Rectal smooth muscle tissue (tissue), 1 donor: ENCODE results near the gene SLIT1.

ENCODE experiments used
- H3K27ac ChIP-seq: one replicate; pipeline ENCODE4 v1.7.0; 2013; ENCODE audit warnings: low read depth, low read length, inconsistent platforms
- H3K27me3 ChIP-seq: one replicate; pipeline ENCODE4 v1.7.0; 2013; ENCODE audit warnings: low read length; ENCODE audit not compliant: control insufficient read depth, insufficient read depth
- H3K36me3 ChIP-seq: one replicate; pipeline ENCODE4 v1.7.0; 2013; ENCODE audit warnings: low read length; ENCODE audit not compliant: control insufficient read depth, insufficient read depth
- H3K4me1 ChIP-seq: one replicate; pipeline ENCODE4 v1.7.0; 2013; ENCODE audit warnings: low read length; ENCODE audit not compliant: control insufficient read depth, insufficient read depth
- H3K4me3 ChIP-seq: one replicate; pipeline ENCODE4 v1.7.0; 2013; ENCODE audit warnings: low read length
- H3K9ac ChIP-seq: one replicate; pipeline ENCODE4 v1.7.0; 2013; ENCODE audit warnings: low read length

SLIT1 gene

DNA sequence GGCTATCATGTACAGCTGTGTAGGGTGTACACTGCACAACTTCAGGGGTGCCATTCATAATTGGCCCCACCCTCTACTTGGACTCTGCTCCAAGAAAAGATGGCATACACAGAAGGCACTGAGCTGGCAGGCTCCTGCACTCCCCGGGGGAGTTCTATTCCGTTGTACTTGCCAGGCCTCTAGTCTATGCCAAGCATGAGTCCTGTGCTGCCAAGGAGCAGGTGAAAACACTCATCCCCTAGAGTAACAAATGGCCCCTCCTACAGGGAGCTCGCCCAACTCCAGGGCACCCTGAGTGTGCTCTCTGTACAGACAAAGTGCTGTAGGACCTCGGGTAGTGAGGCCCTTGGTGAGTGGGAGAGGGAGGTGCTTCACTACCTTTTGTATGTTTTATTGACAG, 127.2 kb downstream of the SLIT1 start:
- H3K9ac ChIP-seq = no peak overlapping the region
- no peaks in the 10 kb centered on the region for H3K36me3 ChIP-seq
- H3K27me3 ChIP-seq = no peaks in the 10 kb centered on the region
- no peak overlapping the region for H3K27ac ChIP-seq
- H3K4me1 ChIP-seq = no peaks in the 10 kb centered on the region
- H3K4me3 ChIP-seq = no peak overlapping the region

DNA sequence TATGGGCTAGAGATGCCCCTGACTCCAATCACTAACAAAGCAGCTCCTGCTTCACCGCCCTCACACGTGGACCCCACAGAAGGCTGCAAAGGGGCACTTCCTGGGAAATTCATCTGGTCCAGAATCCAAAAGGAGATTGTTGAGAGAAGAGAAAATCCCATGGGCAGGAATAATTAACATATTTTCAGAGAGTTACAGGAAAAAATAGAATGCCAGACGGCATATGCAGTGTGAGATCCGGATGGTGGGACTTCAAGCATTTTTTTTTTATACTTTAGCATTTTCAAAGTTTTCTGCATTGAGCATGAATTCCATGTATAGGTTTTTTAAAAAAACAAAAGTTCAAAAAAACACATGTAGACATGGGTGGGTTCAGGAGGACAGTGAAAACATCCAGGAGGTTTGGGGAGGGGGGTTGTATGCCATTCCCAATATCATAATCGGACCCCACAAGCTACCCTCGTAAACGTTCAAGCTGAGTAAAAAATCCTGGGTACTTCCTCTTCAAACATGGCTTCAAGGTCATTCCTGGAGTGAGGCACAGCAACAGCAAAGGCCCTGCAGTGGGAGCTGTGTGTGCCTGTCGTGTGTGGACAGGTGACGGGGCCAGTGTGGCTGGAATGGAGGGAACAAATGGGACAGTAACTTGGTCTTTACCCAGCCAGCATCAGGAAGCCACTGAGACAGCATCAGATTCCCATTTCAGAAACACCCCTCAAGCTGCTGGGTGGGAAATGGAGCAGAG, 128.1 kb downstream of the SLIT1 start:
- no peaks in the 10 kb centered on the region for H3K4me1 ChIP-seq
- H3K27me3 ChIP-seq = no peaks in the 10 kb centered on the region
- H3K36me3 ChIP-seq = no peaks in the 10 kb centered on the region
- H3K27ac ChIP-seq = no peak overlapping the region
- H3K9ac ChIP-seq = no peak overlapping the region
- H3K4me3 ChIP-seq = no peak overlapping the region

DNA sequence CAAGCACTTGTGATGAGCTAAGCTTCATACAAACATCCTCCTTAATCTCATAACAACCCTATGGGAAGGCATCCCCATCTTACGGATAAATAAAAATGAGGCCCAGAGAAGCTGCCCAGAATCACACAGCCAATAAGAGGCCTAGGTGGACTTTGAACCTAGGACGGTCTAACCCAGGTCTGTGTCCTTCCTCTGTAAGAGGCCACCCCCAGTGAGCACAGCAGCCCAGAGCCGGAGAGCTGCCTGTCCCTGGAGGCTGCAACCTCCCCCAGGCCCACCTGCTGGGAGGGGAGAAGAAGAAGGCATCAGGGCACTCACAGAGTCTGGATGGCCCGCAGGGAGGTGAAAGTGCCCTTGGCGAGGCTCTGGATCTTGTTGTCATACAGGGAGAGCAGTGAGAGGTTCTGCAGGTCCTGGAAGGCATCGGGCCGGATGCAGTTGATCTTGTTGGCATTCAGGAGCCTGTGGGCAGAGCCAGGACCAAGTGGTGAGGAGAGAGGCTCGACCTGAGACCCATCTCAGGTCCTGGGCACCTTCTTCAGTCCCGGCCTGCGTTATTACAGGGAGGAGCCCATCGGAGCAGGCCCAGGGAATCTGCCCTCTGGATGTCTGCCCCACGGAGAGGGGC, 129.6 kb downstream of the SLIT1 start:
- Histone ChIP-seq H3K4me3 (no peak overlapping the region), H3K9ac (no peak overlapping the region), H3K4me1 (no peaks in the 10 kb centered on the region), H3K27me3 (no peaks in the 10 kb centered on the region), H3K27ac (no peak overlapping the region), H3K36me3 (no peaks in the 10 kb centered on the region)

DNA sequence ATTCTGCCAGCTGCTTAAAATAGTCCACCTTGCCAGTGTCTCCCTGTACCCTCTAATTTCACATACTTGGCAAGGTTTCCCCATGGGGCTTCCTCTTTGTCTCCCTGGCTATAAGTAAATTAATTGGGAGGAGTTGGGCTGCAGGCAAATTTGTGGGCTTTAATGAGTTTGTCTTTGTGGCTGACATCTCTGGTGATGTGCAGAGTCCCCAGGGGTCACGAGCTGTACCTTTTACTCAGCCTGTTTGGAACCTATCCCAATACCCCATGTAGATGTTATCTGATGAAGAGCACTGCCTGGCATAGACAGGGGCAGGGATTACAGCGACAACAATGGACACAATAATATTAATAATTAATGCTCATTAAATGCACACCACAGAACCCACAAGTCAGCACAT, 132.5 kb downstream of the SLIT1 start:
- Histone ChIP-seq H3K27ac (no peak overlapping the region), H3K36me3 (no peaks in the 10 kb centered on the region), H3K4me1 (no peaks in the 10 kb centered on the region)

DNA sequence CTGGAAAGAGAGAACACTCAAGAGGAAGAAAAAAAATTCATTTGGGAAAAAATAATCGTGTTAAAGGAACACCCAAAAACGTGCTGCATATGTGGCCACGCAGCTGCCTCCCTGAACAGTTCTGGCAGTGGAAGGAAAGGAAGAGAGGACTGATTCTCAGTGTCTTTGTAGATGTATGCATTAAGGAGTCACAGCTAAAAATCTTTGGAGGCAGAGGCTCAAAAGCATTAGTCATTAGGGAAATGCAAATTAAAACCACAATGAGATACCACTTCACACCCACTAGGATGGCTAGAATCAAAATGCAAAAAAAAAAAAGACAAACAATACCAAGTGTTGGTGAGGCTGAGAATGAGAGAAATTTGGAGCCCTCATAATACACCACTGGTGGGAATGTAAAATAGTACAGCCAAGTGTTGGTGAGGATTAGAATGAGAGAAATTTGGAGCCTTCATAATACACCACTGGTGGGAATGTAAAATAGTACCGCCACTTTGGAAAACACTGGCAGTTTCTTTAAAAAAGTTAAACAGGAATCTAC, 134.7 kb downstream of the SLIT1 start:
- Histone ChIP-seq H3K4me1 (no peaks in the 10 kb centered on the region), H3K4me3 (no peak overlapping the region), H3K27ac (no peak overlapping the region), H3K27me3 (no peaks in the 10 kb centered on the region), H3K9ac (no peak overlapping the region), H3K36me3 (no peaks in the 10 kb centered on the region)

More for the DNA sequence above, 132.5 kb downstream of the SLIT1 start:
- no peaks in the 10 kb centered on the region for H3K27me3 ChIP-seq
- no peak overlapping the region for H3K4me3 ChIP-seq
- H3K9ac ChIP-seq = no peak overlapping the region

DNA sequence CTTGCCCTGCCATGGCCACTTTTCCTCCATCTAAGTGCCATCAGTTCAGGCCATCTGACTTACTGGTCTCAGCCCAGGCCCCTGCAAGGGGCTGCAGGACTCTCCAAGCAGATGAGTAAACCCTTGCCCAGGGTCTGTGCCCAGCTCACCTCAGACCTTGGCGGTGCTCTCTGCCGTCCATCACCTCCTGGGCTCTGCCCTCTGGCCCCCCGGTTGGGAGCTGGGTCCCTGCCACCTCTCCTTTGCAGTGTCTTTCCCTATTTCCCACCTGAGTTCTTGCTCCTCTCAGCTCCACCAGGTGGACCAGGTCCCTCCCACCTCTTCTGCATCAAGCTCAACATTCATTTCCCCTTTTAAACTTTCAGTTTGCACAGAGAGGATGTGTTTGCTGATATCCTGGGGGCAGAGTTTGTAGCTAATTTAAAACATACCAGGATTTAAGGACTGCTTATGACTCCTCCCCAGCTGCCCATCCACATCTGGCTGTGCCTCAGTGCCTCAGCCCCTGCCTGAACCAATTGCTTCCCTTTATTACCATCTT, 135.5 kb downstream of the SLIT1 start:
- Histone ChIP-seq H3K36me3 (no peaks in the 10 kb centered on the region), H3K4me3 (no peak overlapping the region), H3K4me1 (no peaks in the 10 kb centered on the region), H3K27ac (no peak overlapping the region), H3K27me3 (no peaks in the 10 kb centered on the region), H3K9ac (no peak overlapping the region)

DNA sequence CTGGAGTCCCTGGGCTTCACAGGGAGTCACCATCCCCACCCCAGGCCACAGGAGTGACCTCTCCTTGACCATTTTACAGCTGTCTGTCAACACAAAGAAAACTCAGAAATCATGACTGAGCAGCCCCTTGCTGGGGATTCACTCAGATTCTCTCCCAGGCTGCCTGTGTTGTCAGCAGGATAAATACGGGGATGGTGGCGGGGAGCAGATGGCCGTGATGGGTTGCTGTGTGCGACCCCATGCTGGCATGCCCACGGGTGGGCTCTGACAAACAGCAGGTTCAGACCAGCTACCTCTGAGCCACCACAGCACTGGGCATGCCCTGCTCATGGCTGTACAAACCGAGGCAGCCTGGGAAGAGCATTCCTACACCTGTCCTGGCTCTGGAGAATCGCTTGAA, 136.1 kb downstream of the SLIT1 start:
- H3K9ac ChIP-seq = no peak overlapping the region
- H3K27me3 ChIP-seq = no peaks in the 10 kb centered on the region
- H3K4me1 ChIP-seq = no peaks in the 10 kb centered on the region
- H3K27ac ChIP-seq = no peak overlapping the region
- H3K4me3 ChIP-seq = no peak overlapping the region
- no peaks in the 10 kb centered on the region for H3K36me3 ChIP-seq

DNA sequence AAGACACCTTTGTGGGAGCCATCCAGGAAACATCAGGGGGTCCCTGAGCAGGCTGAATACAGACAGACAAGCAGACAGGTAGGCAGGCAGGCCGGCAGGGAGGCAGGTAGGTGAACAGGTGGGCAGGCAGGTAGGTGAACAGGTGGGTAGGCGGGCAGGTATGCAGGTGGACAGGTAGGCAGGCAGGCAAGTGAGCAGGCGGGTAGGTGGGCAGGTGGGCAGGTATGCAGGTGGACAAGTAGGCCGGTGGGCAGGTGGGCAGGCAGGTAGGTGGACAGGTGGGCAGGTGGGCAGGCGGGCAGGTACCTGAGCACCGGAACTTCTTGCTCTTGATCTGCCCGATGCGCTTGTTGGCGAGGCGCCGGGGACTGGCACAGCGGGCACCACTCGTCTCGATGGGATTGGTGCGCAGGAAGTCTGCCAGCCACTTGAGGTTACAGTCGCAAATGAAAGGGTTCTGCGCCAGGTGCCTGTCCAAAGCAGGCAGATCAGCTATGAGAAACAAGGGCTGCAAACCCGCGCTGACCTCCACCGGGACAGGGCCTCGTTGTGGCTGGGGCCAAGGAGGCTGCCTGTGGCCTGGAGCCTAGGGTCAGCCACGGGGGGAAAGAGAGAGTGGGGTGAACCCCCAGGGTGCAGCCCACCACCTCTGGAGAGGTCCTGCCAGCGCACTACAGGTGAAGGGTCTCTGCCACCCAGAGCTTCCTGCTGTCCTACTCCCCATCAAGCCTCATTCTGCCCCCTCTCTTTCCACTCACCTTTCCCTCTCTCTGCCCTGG, 136.9 kb downstream of the SLIT1 start:
- no peaks in the 10 kb centered on the region for H3K27me3 ChIP-seq
- H3K4me3 ChIP-seq = no peak overlapping the region
- no peaks in the 10 kb centered on the region for H3K4me1 ChIP-seq
- H3K9ac ChIP-seq = no peak overlapping the region
- no peaks in the 10 kb centered on the region for H3K36me3 ChIP-seq
- H3K27ac ChIP-seq = no peak overlapping the region

DNA sequence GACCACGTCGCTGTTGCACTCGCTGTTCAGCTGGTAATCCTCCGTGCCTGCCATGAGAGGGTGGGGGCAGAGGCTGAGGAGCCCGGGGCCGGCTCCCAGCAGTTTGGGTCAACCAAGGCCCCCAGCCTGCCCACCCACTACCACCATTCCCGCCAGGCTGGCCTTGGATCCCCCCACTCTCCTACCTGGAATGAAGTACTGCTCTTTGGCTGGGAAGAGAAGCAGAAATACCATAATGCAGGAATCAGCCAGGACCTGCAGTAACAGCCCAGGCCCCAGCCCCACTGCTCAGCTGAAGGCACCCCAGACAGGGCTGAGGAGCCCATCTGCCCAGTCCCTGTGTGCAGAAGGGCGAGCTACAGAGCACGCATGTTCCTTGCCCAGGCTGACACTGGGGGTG, 138.0 kb downstream of the SLIT1 start:
- H3K9ac ChIP-seq = no peak overlapping the region
- H3K4me3 ChIP-seq = no peak overlapping the region
- H3K36me3 ChIP-seq = no peaks in the 10 kb centered on the region
- no peak overlapping the region for H3K27ac ChIP-seq
- H3K27me3 ChIP-seq = no peaks in the 10 kb centered on the region
- no peaks in the 10 kb centered on the region for H3K4me1 ChIP-seq

DNA sequence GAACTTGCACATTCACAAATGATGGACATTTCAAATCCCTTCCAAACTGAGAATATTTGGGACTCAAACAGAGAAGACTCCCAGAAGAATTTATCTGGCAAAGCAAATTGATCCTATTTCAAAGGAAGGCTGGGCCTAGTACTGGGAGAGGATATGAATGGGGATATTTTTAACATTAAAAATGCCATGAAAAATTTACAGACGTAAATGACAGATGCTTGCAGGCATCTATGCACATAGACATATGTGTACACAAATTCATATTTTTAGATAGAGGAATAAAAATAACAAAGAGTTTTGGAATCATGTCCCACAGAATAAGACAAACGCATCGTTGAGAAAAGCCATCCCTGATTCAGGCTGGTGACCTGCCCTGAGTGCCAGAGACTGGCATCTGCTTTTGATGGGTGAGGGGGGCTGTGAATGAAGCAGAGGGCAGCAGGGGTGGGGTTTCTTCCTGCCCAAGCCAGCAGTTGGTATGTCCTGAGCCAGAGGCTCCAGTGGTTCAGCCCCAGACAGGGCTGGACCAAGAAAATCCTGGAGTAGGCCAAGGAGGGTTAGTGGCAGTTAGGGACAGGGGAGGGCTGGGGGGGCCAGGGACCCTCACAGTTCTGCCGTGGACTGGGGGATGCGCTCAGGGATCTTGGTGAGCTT, 138.5 kb downstream of the SLIT1 start:
- H3K9ac ChIP-seq = no peak overlapping the region

DNA sequence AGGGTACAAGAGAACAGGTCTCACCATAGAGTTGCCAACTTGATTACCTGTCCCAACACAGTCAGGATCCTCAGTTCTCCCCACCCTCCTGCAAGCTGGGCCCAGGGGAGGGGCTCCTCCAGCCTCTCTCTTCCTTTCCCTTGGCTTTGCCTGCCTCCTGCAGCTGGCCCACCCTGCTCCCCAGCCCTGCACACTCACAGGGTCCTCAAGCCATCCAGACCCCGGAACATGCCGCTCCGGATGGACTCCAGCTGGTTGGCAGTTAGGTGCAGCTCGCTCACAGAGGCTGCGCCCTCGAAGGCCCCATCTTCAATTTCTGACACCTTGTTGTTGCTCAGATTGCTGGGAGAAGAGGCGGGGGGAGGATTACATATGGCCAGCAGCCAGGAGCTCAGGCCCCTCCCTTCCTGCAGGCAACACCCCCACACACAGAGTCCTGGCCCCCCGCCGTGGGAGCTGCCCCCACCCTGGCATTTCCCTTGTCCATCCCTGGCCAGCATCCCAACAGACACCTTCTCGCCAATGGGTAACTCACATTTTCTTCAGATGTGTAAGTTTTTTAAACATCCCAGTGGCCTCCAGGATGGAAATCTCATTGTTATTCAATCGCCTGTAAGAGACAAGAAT, 139.2 kb downstream of the SLIT1 start:
- no peak overlapping the region for H3K27ac ChIP-seq
- no peaks in the 10 kb centered on the region for H3K36me3 ChIP-seq
- no peaks in the 10 kb centered on the region for H3K27me3 ChIP-seq
- H3K4me1 ChIP-seq = no peaks in the 10 kb centered on the region
- H3K9ac ChIP-seq = no peak overlapping the region
- H3K4me3 ChIP-seq = no peak overlapping the region

More for the DNA sequence above, 138.5 kb downstream of the SLIT1 start:
- H3K27me3 ChIP-seq = no peaks in the 10 kb centered on the region
- no peaks in the 10 kb centered on the region for H3K4me1 ChIP-seq
- no peak overlapping the region for H3K4me3 ChIP-seq
- H3K27ac ChIP-seq = no peak overlapping the region
- H3K36me3 ChIP-seq = no peaks in the 10 kb centered on the region

DNA sequence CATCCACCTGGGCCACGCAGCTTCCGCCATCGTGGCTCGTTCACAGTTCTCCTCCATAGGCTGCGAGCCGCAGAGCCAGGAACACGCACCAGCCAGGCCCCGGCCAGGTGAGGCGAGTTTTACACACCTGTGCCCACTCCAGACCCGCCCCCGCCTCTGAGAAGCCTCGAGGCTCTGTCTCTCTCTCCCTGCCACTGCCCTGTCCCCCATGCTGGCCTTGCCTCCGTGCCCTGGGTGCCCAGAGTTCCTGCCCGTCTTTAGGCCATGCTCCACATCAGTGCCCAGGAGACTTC, 142.2 kb downstream of the SLIT1 start:
- no peaks in the 10 kb centered on the region for H3K27me3 ChIP-seq
- no peak overlapping the region for H3K27ac ChIP-seq
- H3K4me3 ChIP-seq = no peak overlapping the region
- H3K4me1 ChIP-seq = no peaks in the 10 kb centered on the region
- H3K9ac ChIP-seq = no peak overlapping the region
- no peaks in the 10 kb centered on the region for H3K36me3 ChIP-seq
